GM12878 (cell line): ENCODE data around the gene S100A6. TPM values are rescaled to one million over a fixed set of nuclear protein-coding genes. Genes with fewer than 3 reads are reported as not detected.

ENCODE experiments used
- ATAC-seq: fragments of 200-7000 bp; cut with Tn5 transposase; 3 replicates; pipeline ENCODE4 v1.9.1; 2020; ENCODE audit warnings: mild to moderate bottlenecking, moderate library complexity
- BruUV-seq: library from RNA; stranded (reverse); fragments of 400-500 nt; replicated peaks from 2 replicates; lab custom pipeline; 2021; lab: Mats Ljungman, UMichigan
- CTCF ChIA-PET: fragments of 300-600 bp; sonication (Branson Sonifier 250); formaldehyde crosslinking; extraction: SDS; loops from one replicate; lab custom pipeline; 2021; ENCODE audit warnings: inconsistent platforms; lab: Yijun Ruan, JAX
- POLR2A ChIA-PET: fragments of 350-600 bp; formaldehyde crosslinking; extraction: SDS; loops from one replicate; lab custom pipeline; 2021; ENCODE audit warnings: inconsistent platforms; lab: Charles Lee
- RAD21 ChIA-PET: fragments of 300-600 bp; sonication (Branson Sonifier 250); formaldehyde crosslinking; loops from one replicate; lab custom pipeline; 2023; ENCODE audit warnings: antibody characterized with exemption; ENCODE audit not compliant: unreplicated experiment; lab: Charles Lee
- SMC1A ChIA-PET: fragments of 300-600 bp; sonication (Branson Sonifier 250); formaldehyde crosslinking; loops from one replicate; lab custom pipeline; 2023; ENCODE audit not compliant: unreplicated experiment, uncharacterized antibody; lab: Charles Lee
- DNase-seq: peaks from one replicate; pipeline ENCODE4 v3.0.0-alpha.2; 2011; ENCODE audit warnings: low read depth, low spot score
- FAIRE-seq: peaks from 3 replicates; lab custom pipeline; 2011; peaks lifted over from hg19 to GRCh38; lab: Jason Lieb, UNC
- H2AFZ ChIP-seq: 2 replicates; pipeline ENCODE4 v1.6.0; 2011; ENCODE audit warnings: low read depth, low read length, control low read depth; ENCODE audit not compliant: control insufficient read depth
- H3K27ac ChIP-seq: 2 replicates; pipeline ENCODE4 v1.5.1; 2011; ENCODE audit warnings: control low read depth; ENCODE audit not compliant: control insufficient read depth, insufficient read depth
- H3K27me3 ChIP-seq, 2 experiments: replicated peaks in 1 of 2; 2 replicates each; pipeline versions ENCODE4 v1.6.0 to v1.6.1; 2011; ENCODE audit warnings: low read length in 1 of 2; ENCODE audit not compliant: control insufficient read depth in 2 of 2, insufficient read depth in 2 of 2
- H3K36me3 ChIP-seq, 2 experiments: 2 replicates each; pipeline ENCODE4 v1.5.1; 2011; ENCODE audit warnings: low read length in 1 of 2; ENCODE audit not compliant: control insufficient read depth in 2 of 2, insufficient read depth in 2 of 2
- H3K4me1 ChIP-seq: 2 replicates; pipeline ENCODE4 v1.6.1; 2011; ENCODE audit warnings: mild to moderate bottlenecking, low read length, moderate library complexity, mixed read lengths; ENCODE audit not compliant: control insufficient read depth, insufficient read depth
- H3K4me2 ChIP-seq: 2 replicates; pipeline ENCODE4 v1.6.0; 2011; ENCODE audit warnings: control low read depth; ENCODE audit not compliant: control insufficient read depth, insufficient read depth
- H3K4me3 ChIP-seq: fragments of 200-600 bp; sonication (generic); 2 replicates; pipeline ENCODE4 v1.5.1; 2016
- H3K79me2 ChIP-seq: 2 replicates; pipeline ENCODE4 v1.6.0; 2011; ENCODE audit warnings: low read length; ENCODE audit not compliant: control insufficient read depth, insufficient read depth
- H3K9ac ChIP-seq: 2 replicates; pipeline ENCODE4 v1.8.0; 2011; ENCODE audit warnings: low read length, control low read depth, mixed read lengths; ENCODE audit not compliant: control insufficient read depth, insufficient read depth
- H3K9me3 ChIP-seq: replicated peaks from 3 replicates; pipeline ENCODE4 v1.5.1; 2011; ENCODE audit warnings: mild to moderate bottlenecking, low read length; ENCODE audit not compliant: control insufficient read depth, insufficient read depth
- H4K20me1 ChIP-seq: 2 replicates; pipeline ENCODE4 v1.6.0; 2011; ENCODE audit not compliant: control insufficient read depth, insufficient read depth
- NFYB ChIP-seq: IDR thresholded peaks from 2 replicates; pipeline ENCODE4 v1.6.1; 2011; ENCODE audit warnings: low read depth, mild to moderate bottlenecking, low read length, improper control_type of control experiment, moderate library complexity; ENCODE audit not compliant: insufficient read depth
- WGBS: methylation state at CpG from one replicate; pipeline ENCODE4 v1.1.6; 2016; ENCODE audit warnings: low lambda C conversion rate; ENCODE audit not compliant: insufficient replicate concordance, insufficient coverage; ENCODE audit errors: missing lambda C conversion rate; 5-methylcytosine and 5-hydroxymethylcytosine counted together
- in situ Hi-C: fragments of 300-500 bp; cut with MboI; formaldehyde crosslinking; loops from 9 replicates; pipeline ENCODE4 v1.14.3; 2018; ENCODE audit warnings: mixed read lengths
- intact Hi-C: fragments of 100-400 bp; cut with micrococcal nuclease; formaldehyde crosslinking; loops from one replicate; pipeline ENCODE4 v1.14.2; 2022; ENCODE audit not compliant: unreplicated experiment
- polyA plus RNA-seq, 11 experiments: library from polyadenylated mRNA; depleted of rRNA in 4 of 11; unstranded in 6 of 11; stranded (reverse) in 5 of 11; fragments of >200 nt; fragmentation: Nextera tagmentation in 4 of 11; fragmentation: Illumina TruSeq in 1 of 11; extraction: Ambion mirVana in 4 of 11; extraction: Trizol in 1 of 11; gene quantifications; 1 replicate in 1 of 11; 2 replicates in 10 of 11; pipeline versions ENCODE4 v1.2.1 to v1.2.3, GENCODE V29; 2011 to 2016; ENCODE audit warnings: inconsistent platforms in 2 of 11, missing spikeins in 2 of 11, low read depth in 1 of 11
- total RNA-seq, 4 experiments: library from RNA; depleted of rRNA in 3 of 4; stranded (reverse); fragments of >200 nt in 3 of 4; fragmentation: Illumina TruSeq in 1 of 4; extraction: Trizol in 1 of 4; gene quantifications; 2 replicates each; pipeline versions ENCODE4 v1.2.1 to v1.2.3, GENCODE V29; 2013 to 2021

Gene S100A6
- total and polyA plus RNA-seq, 10 of the 15 experiments (the other 5 are each of a cell fraction or from before 2014, with no cell fraction given) = 7.2 to 121 (median 45.7) TPM

DNA sequence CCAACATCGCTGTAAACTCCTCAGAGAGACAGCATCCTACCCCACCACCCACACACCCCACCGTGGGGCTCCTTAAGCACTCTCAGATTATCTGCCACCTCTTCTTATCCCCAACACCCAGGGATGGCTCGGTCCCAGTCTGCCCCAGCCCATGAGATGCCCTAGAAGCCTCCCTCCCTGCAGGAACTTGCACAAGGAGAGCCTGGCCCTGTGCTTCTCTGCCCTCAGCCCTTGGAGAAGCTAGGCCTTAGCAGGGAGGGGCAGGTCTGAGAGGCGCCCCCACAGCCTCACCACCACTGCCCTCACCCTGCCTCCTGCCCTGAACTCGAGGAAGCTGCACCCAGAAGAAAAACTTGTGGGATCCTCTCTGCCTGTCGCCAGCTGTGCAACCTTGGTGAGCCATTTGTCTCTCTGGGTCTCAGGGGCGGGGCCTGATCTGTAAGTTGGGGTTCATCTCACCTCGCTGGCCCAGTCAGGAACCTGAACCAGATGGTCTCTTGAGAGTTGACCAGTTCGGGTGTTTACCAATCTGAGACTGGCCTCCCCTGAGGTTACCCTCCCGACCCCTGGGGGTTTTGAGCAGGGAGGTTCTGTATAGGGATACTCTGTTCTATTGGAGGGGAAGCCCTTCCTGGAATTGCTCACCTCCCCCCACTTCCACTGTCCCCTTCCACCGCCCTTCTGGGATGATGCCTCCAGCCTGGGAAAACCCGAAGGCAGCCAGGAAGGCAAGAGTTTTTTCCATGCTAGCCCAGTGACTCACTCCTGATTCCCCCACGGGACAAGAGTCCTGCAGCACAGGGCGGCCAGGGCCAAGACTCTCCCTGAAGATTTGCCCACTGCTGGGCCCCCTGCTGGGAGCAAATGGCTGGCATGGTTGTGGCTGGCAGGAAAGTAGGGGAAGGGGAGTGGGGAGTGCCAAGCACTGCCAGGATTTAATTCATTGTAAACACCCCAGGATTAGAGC is 13.2 kb upstream of the S100A6 start, which contains the start of gene S100A3:
Gene S100A3, minus strand, starts transcription at position 537 of the 967 bp plus-strand sequence. CDS start 773 bp downstream, outside the sequence.
- ATAC-seq (no peak), DNase-seq (no peak), FAIRE-seq (no peak)
- ChIA-PET SMC1A (interaction anchor here (0.9 to 1.7 kb wide), 2 partner anchors 8 to 19 kb away, joined by 3 to 5 read pairs; no protein-coding TSS in a partner anchor), CTCF (interaction anchor here (1.2 to 3.4 kb wide), 3 partner anchors 16 to 19 kb away, joined by 4 to 27 read pairs (median 6); no protein-coding TSS in a partner anchor), RAD21 (no interaction called here), POLR2A (interaction anchor here (1.5 kb wide), 1 partner anchor 9 kb away, joined by 7 read pairs; no protein-coding TSS in a partner anchor)
- WGBS = 18% methylated on average over 14 of the region's 14 CpGs
- no peak for TF ChIP-seq NFYB
- no peak within 1 kb of the TSS for H3K4me2 ChIP-seq
- no peaks in the 10 kb centered on the region for H4K20me1 ChIP-seq
- H3K79me2 ChIP-seq = no peaks in the 10 kb centered on the region
- no peak within 1 kb of the TSS for H3K4me3 ChIP-seq
- intact Hi-C loops (no loop called here), in situ Hi-C loops (no loop called here)
- no peaks in the 10 kb centered on the region for H3K36me3 ChIP-seq
- no peaks in the 10 kb centered on the region for H3K9me3 ChIP-seq
- H3K9ac ChIP-seq = no peak within 1 kb of the TSS
- no peak within 1 kb of the TSS for H3K27ac ChIP-seq
- H2AFZ ChIP-seq = no peak within 1 kb of the TSS
- BruUV-seq = no TSS peak
- H3K27me3 ChIP-seq = no peaks in the 10 kb centered on the region
- peaks cover 15% of the 10 kb centered on the region for H3K4me1 ChIP-seq
